GM18508 (cell line): ENCODE data around the gene XIRP1.
"Not testable (repeated sequence)": the region's sequence is repeated elsewhere in the genome, so short reads cannot be mapped to it uniquely, and the experiment has no call there.

Source experiments
- ATAC-seq: cut with Tn5 transposase; IDR thresholded peaks from one replicate; pipeline ENCODE4 v1.9.1; 2021; ENCODE audit warnings: moderate number of reproducible peaks; ENCODE audit not compliant: insufficient read depth, unreplicated experiment

Gene XIRP1

GRCh38 chr3:39171860-39172259 lies 20.5 kb downstream of the XIRP1 start:
- no peak for ATAC-seq

- not testable (repeated sequence) for ATAC-seq
These were observed 21.5 kb downstream of the XIRP1 start for GRCh38 chr3:39170877-39171276.

GRCh38 chr3:39170461-39170860 lies 21.9 kb downstream of the XIRP1 start:
- no peak for ATAC-seq

- no peak for ATAC-seq
These were observed 22.7 kb downstream of the XIRP1 start for GRCh38 chr3:39169712-39170111.

GRCh38 chr3:39168156-39168780 lies 24.1 kb downstream of the XIRP1 start:
- ATAC-seq: no peak

GRCh38 chr3:39166932-39167532 lies 25.4 kb downstream of the XIRP1 start:
- no peak for ATAC-seq

DNA sequence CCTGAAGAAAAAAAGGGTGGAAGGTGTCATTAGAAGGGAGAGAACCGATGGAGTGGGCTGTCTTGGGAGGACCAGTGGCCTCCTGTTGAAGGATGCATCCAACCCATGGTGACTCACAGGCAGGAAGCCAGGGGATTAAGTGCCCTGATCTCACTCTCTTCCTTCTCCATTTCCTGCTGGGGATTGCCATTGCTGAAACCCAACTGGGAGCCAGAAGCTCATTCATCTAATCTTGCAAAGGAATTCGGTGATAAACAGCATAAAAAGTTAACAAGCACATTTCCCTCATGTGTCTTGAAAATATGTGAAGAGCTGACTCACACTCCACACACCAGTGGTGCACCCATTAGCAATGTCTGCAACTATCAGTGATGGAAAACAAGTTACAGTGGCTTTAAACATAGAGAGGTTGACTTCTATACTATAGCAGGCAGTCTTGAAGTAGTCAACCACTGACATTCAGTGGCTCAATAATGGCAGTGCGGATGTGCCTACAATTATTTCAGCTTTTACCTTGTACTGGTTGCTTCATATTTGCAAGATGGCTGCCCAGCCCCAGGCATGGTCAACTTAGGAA lies 26.2 kb downstream of the XIRP1 start:
- no peak for ATAC-seq

- ATAC-seq: no peak
These were observed 26.9 kb downstream of the XIRP1 start for GRCh38 chr3:39165518-39165917.

DNA sequence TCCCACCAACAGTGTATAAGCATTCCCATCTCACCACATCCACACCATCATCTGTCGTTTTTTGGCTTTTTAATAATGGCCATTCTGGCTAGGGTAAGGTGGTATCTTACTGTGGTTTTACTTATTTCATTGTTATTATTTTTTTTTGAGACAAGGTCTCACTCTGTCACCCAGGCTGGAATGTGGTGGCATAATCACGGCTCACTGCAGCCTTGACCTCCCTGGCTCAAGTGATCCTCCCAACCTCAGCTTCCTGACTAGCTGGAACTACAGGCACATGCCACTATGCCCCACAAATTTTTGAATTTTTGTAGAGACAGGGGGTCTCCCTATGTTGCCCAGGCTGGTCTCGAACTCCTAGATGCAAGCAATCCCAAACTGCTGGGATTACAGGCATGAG lies 28.0 kb downstream of the XIRP1 start:
- ATAC-seq: no peak

GRCh38 chr3:39158148-39158715 lies 34.2 kb downstream of the XIRP1 start:
- no peak for ATAC-seq

DNA sequence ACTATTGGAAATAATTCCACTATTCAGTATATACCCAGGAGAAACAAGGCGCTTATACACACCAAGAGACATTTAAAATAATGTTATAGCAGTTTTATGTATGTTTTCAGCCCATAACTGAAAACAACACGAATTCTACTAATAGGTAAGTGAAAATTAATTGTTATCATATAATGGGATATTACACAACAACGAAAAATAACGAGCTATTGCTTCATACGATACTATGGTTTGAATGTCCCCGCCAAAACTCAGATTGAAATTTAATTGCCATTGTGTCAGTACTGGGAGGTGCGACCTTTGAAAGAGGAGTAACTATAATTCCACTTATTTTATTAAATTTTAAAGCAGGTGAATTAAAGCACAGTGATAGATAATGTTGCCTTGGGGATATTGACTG lies 35.0 kb downstream of the XIRP1 start:
- ATAC-seq: no peak

DNA sequence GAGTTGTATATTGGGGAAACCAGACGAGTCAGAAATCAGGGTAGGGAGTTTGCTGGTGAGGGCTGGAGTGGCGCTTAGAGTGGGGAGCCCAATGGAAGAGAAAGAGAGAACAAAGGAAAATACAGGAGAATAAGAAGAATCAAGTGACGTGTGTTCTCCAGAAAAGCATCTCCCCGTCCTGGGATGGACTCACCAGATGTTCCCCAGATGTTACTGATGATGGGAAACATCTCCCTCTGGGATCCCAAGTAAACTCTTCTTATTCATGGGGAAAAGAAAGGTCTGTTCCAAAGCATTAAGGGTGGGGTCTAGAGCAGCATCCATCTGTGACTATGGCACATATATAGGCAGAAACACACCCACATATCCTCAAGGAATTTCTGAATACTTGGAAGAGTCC lies 36.0 kb downstream of the XIRP1 start:
- ATAC-seq: no peak

- ATAC-seq: no peak
These were observed 37.9 kb downstream of the XIRP1 start for GRCh38 chr3:39154280-39155021.

- no peak for ATAC-seq
These were observed 38.5 kb downstream of the XIRP1 start for GRCh38 chr3:39153977-39154279.

- no peak for ATAC-seq
These were observed 41.4 kb downstream of the XIRP1 start for GRCh38 chr3:39150803-39151631.

- ATAC-seq: no peak
These were observed 42.1 kb downstream of the XIRP1 start for GRCh38 chr3:39150148-39150802.

- no peak for ATAC-seq
These were observed 42.8 kb downstream of the XIRP1 start for GRCh38 chr3:39149498-39150147.

- no peak for ATAC-seq
These were observed 43.3 kb downstream of the XIRP1 start for GRCh38 chr3:39149059-39149455.

- no peak for ATAC-seq
These were observed 43.8 kb downstream of the XIRP1 start for GRCh38 chr3:39148435-39149058.
